ENCODE measurements around the gene LYZL1. TPM values are rescaled to one million over a fixed set of nuclear protein-coding genes. Genes with fewer than 3 reads are reported as not detected.

The LYZL1 gene
- total RNA-seq, 1 experiment from 2014 or later = not detected

GRCh38 chr10:29250066-29250465, 38.8 kb upstream of the LYZL1 start:
- no peaks in the 10 kb centered on the region for H3K27me3 ChIP-seq (ENCODE audit: insufficient read depth, low read length)
- peaks cover 7 to 19% of the 10 kb centered on the region in 2 experiments for H3K4me1 Mint-ChIP-seq

More at GRCh38 chr10:29250066-29250465, 38.8 kb upstream of the LYZL1 start:
- Mint-ChIP-seq H3K4me3 (no peak overlapping the region), H3K27me3 (ENCODE audit: low read depth) (no peaks in the 10 kb centered on the region; the same call in none of the 2 replicates), H3K27ac (no peak overlapping the region), H3K9me3 (no peaks in the 10 kb centered on the region; a peak in 1 of 5 replicates), H3K36me3 (ENCODE audit: insufficient read depth in 1 of 3, low read depth in 3 of 3) (no peaks in the 10 kb centered on the region)
- no peak for DNase-seq
- Histone ChIP-seq H3K4me2 (ENCODE audit: insufficient read depth, insufficient read length, low read length) (no peak overlapping the region), H3K18ac (ENCODE audit: insufficient read length, low read depth, low read length) (no peak overlapping the region), H3K23ac (ENCODE audit: insufficient read length, low read depth, low read length) (no peak overlapping the region), H2BK5ac (ENCODE audit: insufficient read length, low read length) (no peak overlapping the region), H2BK12ac (ENCODE audit: insufficient read length, low read depth, low read length) (no peak overlapping the region), H3K23me2 (ENCODE audit: insufficient read length, low read depth, low read length, poor library complexity, severe bottlenecking) (no peaks in the 10 kb centered on the region), H3K79me1 (ENCODE audit: insufficient read depth, low read depth, low read length, poor library complexity, severe bottlenecking) (no peaks in the 10 kb centered on the region), H2AFZ (ENCODE audit: low read length) (no peak overlapping the region), H4K5ac (ENCODE audit: insufficient read length, low read depth, low read length) (no peak overlapping the region), H3K9ac (ENCODE audit: extremely low read depth, insufficient read length, low read length) (no peak overlapping the region), H3K9me3 (ENCODE audit: control insufficient read depth, low read depth, low read length) (no peaks in the 10 kb centered on the region), H4K8ac (replicated peaks; ENCODE audit: insufficient read length, low read depth, low read length) (no peak overlapping the region), H3K56ac (ENCODE audit: insufficient read length, low read depth, low read length) (no peak overlapping the region), H3K27ac (ENCODE audit: insufficient read length, low read depth, low read length) (no peak overlapping the region), H2AK5ac (ENCODE audit: insufficient read length, low read length) (no peak overlapping the region), H2BK20ac (ENCODE audit: low read depth, low read length, poor library complexity, severe bottlenecking) (no peak overlapping the region), H3K4me1 (ENCODE audit: insufficient read depth, low read length) (no peaks in the 10 kb centered on the region), H3T11ph (ENCODE audit: low read length) (no peak overlapping the region), H3K4ac (ENCODE audit: low read depth, low read length) (no peak overlapping the region), H4K91ac (ENCODE audit: insufficient read length, low read depth, low read length) (no peak overlapping the region), H3K79me2 (ENCODE audit: insufficient read depth, low read length) (no peaks in the 10 kb centered on the region), H2BK120ac (ENCODE audit: low read depth, low read length, poor library complexity, severe bottlenecking) (no peak overlapping the region), H4K20me1 (ENCODE audit: control insufficient read depth, insufficient read depth, insufficient read length) (no peaks in the 10 kb centered on the region), H3K14ac (ENCODE audit: insufficient read depth, low read length) (no peak overlapping the region), H2BK15ac (ENCODE audit: low read depth, low read length) (no peak overlapping the region)
- TF ChIP-seq, protein P1, sequence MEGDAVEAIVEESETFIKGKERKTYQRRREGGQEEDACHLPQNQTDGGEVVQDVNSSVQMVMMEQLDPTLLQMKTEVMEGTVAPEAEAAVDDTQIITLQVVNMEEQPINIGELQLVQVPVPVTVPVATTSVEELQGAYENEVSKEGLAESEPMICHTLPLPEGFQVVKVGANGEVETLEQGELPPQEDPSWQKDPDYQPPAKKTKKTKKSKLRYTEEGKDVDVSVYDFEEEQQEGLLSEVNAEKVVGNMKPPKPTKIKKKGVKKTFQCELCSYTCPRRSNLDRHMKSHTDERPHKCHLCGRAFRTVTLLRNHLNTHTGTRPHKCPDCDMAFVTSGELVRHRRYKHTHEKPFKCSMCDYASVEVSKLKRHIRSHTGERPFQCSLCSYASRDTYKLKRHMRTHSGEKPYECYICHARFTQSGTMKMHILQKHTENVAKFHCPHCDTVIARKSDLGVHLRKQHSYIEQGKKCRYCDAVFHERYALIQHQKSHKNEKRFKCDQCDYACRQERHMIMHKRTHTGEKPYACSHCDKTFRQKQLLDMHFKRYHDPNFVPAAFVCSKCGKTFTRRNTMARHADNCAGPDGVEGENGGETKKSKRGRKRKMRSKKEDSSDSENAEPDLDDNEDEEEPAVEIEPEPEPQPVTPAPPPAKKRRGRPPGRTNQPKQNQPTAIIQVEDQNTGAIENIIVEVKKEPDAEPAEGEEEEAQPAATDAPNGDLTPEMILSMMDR (conservative IDR thresholded peaks at IDR 0.05) = no peak
- no CpG with 5 or more reads among the region's 1 CpG for WGBS (ENCODE audit: extremely low coverage, insufficient read length, low lambda C conversion rate)

Data from H9 (cell line).